Activated CD4-positive, alpha-beta T cell treated with anti-CD3 and anti-CD28 coated beads for 24 hours (primary cell): ENCODE results near the gene OPCML.

Experiments
- DNase-seq, 2 donors: peaks; one replicate each; pipeline ENCODE4 v3.0.0-alpha.2; 2020; ENCODE audit warnings: low read depth in 2 of 2

Gene OPCML

DNA sequence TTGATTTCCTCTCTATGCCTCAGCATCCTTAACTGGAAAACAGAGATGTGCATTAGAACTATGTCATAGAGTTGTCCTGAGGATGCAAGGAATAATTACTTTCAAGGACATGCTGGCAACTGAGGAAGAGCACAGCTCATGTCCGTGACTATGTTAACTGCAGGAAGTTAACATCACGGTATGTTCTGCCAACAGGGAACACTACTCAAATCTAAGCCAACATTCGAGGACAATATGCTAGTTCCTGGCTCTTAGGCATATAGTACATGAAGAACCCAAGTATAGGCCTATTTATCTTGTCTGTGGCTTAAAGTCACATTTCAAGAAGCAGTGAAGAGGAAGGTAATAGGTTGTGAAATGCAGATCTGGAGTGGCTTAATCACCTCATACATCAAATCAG, 1032.6 kb downstream of the OPCML start:
- no peak for DNase-seq

DNA sequence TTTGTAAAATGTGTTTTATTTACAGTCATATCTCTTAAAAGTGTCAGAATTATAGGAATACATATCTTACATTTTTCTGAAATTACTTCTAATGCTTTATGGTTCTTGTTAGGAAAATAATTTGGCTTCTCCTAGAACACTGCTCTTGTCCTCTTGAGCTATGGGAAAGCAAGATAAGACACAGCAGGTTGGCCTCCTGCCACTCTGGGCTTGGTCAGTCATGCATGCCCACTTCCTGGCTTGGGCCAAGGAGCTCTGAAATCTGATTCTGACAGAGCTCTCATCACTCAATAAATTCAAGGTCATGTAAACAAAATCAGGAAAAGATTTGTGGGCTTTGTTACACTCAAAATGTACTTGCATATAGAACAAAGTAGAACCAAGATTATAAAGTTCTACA, 1036.0 kb downstream of the OPCML start:
- no peak for DNase-seq

DNA sequence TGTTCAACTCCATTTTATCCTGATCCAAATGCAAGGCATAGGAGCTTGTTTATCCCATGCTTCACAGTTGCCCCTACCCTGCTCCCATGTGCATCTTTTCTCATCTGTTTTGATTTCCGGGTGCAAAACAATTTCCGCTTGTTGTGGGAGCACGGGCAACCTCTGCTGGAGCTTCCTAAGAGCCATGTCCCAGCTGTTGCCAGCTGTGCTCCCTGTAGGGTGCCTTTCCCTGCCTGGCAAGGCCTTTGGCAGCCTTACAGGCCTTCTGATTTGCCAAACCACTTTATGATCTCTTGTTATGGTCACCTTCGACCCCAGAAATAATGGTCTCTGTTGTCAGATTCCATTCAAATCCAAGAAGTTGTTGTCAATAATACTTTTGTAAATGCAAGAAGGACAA, 1038.5 kb downstream of the OPCML start:
- DNase-seq: no peak

DNA sequence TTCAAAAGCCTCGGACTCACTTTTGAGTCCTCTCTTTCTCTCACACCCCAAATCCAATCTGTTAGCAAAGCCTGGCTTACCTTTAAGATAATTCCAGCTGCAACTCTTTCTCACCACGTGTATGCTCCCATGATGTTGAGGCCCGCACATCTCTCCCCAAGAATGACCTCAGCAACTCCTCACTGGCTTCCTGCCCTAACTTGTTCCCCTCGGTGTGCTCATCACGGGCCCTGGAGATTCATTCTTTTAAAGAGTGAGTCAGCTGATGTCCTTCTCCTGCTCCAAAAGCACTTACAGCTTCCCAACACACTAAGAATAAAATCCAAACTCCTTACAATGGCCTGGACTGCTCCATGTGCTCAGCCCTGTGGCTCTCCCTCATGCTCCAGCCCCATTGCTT, 1041.3 kb downstream of the OPCML start:
- no peak for DNase-seq

DNA sequence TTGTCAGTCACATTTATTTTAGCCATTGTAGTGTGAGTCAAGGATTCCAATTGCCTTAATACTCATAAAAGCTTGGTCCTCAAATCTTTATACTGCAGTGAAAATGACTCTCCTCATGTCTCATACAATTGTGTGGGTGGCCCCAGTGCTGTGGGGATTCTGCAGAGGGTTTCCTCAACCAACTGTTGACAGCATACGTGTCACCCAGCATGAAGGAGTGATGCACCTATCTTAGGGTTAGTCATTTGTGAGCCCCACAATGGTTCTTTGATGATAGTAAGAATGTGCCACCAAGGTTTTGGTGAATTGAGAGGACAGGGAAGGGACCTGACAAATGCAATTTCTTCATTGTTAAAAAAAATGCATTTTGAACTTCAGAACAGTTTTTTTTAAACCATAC, 1046.2 kb downstream of the OPCML start:
- no peak for DNase-seq

DNA sequence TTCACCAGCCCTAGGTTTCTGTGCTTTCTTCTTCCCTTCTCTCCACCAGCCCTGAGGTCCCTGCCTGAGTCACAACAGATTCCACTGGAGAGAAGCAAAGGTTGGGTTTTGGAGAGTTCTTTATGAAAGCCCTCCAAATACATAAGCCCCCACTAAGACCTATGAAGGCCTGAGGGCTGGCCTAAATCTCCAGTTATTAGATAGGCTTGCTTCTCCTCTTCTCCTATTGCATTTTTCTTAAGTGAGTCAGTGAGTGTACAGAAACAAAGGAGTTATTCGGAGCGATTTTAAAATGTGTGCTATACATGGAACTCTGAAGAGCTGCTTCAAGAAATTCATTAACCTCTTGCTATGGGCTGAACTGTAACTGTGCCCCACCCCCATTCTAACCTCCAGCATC, 1057.3 kb downstream of the OPCML start:
- no peak for DNase-seq

DNA sequence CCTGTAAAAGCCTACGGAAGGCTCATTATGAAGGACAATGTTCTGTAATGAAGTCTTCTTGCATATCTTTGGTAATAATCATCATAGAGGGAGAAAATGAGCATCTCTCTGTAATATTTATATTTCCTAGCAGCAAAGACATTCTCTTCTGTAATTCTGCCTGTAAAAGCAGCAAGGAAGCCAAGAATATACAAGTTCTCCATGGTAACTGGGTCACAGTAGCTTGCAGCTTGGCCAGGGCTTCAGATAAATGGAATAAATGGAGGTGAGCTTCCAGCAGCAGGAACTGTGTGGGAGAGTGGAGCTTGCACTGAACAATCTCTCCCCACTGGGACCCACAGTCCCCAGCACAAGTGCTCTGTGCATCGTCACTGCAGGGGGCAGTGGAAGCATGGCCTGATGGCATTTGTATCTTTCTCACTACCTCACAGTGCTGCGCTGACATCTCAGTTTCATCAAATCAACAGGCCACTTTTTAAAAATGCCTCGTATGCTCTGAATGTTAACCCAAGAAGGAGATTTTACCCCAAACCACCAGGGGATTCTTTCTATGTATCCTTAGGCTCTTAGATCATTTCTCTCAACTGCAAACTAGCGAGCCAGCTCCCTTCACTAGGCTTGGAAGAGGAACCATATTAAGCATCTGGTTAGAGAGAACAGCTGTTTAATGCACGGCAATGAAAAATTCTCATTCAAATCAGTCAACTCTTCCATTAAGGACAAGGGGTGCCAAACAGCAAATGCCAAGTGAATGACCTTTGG, 1059.7 kb downstream of the OPCML start:
- DNase-seq: no peak

DNA sequence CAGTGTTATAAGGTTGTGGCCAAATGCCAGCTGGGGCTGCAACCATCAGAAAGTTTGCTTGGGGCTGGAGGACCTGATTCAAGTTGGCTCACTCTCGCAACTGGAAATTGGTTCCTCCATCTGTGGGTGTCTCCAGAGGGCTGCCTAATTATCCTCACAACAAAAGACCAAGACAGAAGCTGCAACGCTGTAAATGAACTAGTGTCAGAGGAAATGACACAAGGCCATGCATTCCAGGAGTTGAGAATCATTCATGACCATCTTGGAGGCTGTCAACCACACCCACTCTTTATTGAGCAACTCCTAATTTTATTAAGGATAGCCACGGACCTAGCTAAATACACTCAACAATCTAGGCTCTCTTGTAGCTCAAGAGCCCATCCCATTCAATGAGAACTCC, 1060.8 kb downstream of the OPCML start:
- no peak for DNase-seq

DNA sequence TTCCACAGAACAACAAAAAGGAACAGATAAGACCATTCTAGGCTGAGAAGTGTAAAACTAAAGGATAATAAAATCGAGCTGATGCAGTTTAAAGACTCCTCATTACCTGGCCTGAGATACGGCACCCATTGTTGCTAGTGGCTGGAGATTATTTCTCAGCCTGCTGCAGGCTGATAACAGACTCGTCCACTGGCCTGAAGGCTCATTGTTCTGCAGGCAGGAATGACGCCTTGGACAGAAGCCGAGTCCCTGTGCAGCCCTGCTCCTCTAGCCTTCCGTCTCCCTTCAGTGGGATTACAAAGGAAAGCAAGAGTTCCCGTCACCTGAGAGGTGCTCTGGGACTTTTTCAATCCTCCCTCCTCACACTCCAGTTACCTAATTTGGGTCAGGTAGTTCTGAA, 1065.3 kb downstream of the OPCML start:
- DNase-seq: no peak

DNA sequence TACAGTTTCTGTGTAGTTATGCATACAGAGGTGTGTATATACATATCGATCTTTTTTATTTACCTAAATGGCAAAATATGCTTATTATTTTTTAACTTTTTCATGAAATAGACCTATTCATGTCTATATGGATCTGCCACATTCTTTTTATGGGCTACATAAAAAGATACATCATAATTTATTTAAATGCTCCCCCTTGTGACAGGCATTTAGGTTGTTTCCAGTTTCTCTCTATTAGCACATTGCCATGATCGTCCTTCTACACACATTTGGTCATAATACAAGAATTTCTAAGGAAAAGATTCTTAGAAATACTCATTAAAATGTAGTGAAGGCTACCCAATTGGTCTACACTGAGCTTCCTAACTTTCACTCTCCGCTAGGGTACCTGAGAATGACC, 1067.4 kb downstream of the OPCML start:
- no peak for DNase-seq

DNA sequence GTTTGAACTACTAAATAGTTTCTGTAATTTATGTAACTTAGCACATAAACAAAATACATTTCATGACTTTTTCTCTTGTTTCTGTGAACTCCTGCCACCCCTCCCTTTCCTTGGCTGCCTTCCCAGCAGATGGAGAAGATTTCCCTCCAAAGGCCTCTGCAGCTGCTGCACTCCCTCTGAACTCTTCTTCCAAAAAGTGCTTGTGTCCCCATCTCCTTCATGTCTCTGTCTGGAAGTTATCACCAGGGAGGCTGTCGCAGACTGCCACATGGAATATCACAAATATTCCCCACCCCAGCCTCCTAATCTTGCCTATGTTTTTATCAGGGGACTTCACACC, 1068.3 kb downstream of the OPCML start:
- DNase-seq: no peak

DNA sequence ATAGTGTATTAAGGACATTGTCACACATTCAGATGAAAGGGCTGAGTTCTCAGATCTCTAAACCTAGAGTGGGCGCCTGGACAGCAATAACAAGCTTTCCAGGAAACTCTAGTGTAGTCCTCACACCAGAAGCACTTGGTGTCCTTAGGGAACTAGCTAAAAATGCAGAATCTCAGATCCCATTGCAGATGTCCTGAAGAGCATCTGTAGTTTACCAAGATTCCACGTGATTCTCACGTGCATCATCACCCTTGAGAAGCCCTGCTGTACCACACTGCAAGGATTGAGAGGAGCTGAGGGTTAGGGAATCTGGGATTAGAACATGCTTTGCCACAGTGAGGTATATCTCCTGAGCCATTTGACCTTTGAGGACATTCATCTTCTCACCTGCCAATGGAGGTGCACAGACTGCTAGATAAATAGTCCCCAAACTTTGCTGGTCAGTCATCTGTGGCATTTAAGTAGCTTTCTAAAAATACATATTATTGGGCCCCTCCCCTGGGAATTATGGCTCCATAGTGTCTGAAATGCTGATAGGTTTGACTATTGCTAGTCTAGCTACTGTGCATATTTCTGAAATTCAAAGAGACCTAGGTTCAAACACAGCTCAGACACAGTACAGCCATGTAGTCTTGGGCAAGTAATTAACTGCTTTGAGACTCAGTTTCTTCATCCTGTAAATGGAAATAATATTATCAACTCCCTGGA, 1068.9 kb downstream of the OPCML start:
- no peak for DNase-seq

DNA sequence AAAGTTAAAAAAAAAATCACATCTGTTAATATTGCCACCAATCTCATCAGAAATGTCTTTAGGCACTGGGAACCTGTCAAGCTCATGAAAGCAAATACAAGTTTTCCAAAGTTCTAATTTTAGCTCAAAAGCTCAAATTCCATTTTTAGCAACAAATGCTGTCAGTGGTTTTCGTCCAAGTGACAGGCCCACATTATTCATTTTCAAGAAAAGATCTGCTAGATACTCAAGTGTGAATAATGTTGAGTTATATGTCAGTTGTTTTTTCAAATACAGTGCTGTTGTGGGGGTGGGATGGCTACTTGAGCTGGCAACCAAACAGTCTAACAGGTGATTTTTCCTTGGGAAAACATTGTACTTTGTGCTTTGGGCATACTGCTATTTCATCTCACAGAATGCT, 1072.6 kb downstream of the OPCML start:
- DNase-seq: no peak

DNA sequence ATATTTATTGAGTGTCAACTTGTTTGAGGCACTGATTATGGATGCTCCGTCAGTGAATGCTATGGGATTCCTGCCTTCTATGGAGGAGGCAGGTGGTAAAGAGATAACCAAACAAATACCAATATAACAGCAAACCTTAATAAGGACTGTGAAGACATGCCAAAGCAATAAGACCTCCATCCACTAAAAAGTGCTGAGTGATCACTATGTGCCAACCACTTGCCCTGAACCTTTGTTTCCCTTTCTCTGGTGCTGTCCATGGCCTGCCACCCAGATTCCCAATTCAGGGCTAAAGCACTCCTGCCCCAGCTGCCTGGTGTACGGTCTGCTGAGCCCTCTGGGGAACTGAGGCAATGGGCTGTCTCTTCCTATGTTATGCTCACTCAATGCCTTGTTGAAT, 1074.9 kb downstream of the OPCML start:
- DNase-seq: no peak

DNA sequence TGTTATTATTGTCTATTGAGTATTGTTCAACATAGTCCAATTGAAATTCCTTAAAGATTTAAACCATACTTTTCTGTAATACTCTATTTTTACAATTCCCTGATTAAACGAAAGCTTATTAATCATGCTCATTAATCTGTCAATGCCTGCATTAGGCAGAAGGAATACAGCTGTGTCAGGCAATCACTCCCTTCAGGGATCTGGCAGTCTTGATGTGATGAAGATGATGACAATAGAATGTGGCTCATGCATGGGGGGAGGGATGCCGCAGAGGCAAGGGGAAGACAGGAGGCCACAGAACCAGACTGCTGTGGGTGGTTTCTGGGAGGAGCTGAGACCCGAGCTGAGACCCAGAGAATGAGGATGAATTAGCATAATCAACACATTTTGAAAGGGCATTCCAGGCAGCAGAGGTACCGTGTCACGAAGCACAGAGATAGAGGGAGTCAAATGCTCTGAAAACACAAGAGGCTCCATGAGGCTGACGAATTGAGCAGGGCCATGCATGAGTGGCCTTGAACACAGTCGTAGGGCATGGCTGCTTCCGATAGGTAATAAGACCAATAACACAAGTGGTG, 1075.5 kb downstream of the OPCML start:
- DNase-seq: no peak

DNA sequence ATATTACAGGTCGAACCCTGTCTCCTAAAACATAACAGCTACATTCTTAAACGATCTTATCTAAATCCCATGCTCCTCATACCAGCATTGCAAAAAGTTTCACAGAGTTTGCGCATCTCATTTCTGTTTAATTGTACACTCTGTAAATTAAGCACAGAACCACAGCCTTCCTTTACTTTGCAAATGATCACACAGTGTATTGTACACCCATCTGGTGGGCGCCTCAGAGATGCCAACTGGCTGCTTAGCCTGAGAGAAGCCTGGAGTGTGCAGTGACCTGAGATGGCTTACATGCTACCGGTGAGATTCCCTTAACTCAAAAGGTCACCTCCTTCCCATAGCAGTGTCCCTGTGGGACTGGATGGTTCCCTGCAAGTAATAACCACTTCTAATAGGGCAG, 1077.3 kb downstream of the OPCML start:
- DNase-seq: no peak

DNA sequence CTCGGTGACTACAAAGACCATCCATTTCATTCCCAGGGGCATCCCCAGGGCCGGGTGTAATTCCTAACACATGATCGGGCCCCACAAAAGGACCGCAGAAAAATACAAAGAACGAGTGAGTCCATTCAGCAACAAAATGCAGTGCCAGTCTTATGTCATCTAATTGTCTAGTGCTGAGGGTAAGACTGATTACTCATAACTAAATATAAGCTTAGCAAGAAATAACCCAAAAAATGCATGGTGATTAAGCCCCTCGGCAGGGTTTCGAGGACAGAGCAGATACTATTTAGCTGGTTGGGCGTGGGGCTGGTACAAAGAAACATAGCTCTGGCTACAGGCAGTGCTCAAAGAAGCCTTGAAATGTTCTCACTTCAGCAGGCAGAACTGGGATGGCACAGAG, 1078.9 kb downstream of the OPCML start:
- no peak for DNase-seq

DNA sequence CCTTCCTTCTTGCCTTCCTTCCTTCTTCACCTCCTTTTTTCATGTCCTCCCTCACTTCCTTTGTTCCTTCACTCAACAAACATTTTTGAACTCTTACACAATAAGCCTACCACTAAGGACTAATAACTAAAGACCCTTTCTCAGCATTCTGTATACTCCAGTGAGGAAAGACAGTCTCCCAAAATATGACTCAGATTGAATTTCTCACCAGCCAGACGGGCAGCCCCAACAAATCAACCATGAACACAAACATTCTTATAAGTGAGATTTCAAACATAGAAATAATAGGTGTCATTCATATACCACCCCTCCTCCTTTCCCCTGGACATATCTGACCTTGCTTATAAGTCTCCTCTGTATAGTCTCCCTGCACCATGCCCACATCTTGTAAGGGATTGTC, 1079.7 kb downstream of the OPCML start:
- no peak for DNase-seq

DNA sequence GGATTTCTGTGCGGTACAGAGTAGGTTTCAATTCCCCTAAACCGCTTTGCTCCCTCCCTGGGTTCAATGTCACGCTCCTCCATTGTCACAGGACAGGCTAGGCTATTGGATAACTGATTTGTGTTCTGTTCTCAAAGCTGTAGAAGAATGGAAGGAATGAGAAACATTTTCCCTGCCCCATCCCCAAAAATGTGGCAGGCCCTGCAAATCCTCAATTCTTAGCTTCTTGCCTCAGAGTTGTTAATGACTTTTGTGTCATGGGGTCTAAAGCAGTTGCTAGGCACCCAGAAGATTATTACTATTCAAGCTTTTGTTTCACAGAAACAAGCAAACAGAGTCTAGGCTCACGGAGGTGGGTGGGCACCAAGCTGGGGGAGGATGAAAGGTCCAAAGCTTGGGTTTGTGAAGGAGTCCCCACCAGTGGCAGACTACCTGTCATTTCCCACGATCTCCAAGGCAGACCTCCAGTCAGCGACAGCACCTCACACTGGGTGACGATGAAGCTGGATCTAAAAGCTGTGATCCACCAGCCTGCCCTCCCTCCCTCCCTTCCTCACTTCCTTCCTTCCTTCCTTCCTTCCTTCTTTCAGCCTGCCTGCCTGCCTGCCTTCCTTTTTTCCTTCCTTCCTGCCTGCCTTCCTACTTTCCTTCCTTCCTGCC, 1080.2 kb downstream of the OPCML start:
- DNase-seq: no peak

DNA sequence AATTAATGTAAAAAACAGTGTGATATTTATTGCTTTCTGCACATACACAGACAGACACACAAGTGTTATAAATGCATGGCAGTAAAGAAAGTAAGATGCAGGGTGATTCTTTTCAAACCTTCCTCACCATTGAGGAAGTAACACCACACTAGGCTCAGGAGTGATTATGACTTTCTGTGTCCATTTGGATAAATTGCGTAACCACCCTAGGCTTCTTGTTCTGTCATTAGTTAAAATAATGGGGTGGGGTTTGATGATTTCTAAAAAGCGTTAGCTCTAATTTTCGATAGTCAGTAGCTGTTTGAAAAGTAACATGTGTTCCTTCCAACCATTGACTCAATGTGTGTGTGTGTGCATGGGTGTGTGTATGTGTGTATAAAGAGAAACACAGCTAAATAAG, 1081.7 kb downstream of the OPCML start:
- DNase-seq: no peak

DNA sequence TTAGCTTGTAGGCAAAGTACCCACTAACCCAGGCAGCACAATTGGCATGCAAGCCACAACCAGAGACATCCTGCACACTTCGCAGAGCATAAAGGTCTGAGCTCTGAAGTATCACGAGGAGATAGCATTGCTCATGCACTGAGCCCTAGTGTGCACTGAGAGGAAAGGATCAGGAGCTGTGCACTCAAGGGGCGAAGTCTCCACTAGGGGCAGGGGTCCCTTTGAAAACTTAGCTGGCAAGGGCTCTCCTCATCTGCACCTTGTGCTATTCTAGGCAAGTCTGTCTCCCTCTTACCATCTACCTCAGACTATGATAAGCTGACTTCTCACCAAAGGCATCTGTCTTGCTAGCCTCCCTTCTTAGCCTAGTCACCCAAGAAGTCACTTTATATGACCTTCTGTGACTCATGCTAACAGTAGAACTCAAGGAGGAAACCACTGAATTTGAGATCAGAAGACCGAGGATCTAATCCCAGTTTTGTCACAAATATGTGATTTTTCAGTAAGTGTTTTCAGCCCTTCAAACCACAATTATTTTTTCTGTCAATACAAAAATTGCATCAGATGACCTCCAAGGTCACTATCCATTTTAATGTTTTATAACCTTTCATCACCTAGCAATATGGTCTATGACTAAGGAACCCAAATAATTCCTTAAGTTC, 1083.8 kb downstream of the OPCML start:
- no peak for DNase-seq

DNA sequence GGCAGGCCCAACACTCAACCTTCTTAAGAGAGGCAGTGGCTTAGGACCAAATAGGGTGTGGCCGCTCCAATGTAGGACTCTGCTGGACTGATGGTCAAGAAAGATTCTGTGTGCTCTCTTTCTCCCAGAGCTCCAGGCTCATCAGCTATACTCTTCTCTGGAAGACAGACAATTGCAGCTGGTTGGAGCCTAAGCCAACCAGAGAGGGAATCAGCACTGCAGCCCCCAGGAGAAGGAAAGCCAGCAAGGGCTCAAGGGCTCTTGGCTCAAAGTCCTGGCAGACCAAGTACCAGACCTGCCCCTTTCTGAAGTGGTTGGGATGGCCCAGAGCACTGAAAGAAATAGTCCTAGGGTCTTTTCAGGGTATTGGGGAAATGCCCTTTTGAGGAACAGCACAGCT, 1084.5 kb downstream of the OPCML start:
- DNase-seq: no peak
